GM12878 (cell line): ENCODE measurements around the gene PHLDA2. TPM values are rescaled to one million over a fixed set of nuclear protein-coding genes. Genes with fewer than 3 reads are reported as not detected.

ENCODE experiments used
- ATAC-seq: fragments of 200-7000 bp; cut with Tn5 transposase; 3 replicates; pipeline ENCODE4 v1.9.1; 2020; ENCODE audit warnings: mild to moderate bottlenecking, moderate library complexity
- BruUV-seq: library from RNA; stranded (reverse); fragments of 400-500 nt; replicated peaks from 2 replicates; lab custom pipeline; 2021; lab: Mats Ljungman, UMichigan
- CTCF ChIA-PET: fragments of 300-600 bp; sonication (Branson Sonifier 250); formaldehyde crosslinking; extraction: SDS; loops from one replicate; lab custom pipeline; 2021; ENCODE audit warnings: inconsistent platforms; lab: Yijun Ruan, JAX
- POLR2A ChIA-PET: fragments of 350-600 bp; formaldehyde crosslinking; extraction: SDS; loops from one replicate; lab custom pipeline; 2021; ENCODE audit warnings: inconsistent platforms; lab: Charles Lee
- RAD21 ChIA-PET: fragments of 300-600 bp; sonication (Branson Sonifier 250); formaldehyde crosslinking; loops from one replicate; lab custom pipeline; 2023; ENCODE audit warnings: antibody characterized with exemption; ENCODE audit not compliant: unreplicated experiment; lab: Charles Lee
- SMC1A ChIA-PET: fragments of 300-600 bp; sonication (Branson Sonifier 250); formaldehyde crosslinking; loops from one replicate; lab custom pipeline; 2023; ENCODE audit not compliant: unreplicated experiment, uncharacterized antibody; lab: Charles Lee
- DNase-seq: peaks from one replicate; pipeline ENCODE4 v3.0.0-alpha.2; 2011; ENCODE audit warnings: low read depth, low spot score
- FAIRE-seq: peaks from 3 replicates; lab custom pipeline; 2011; peaks lifted over from hg19 to GRCh38; lab: Jason Lieb, UNC
- H2AFZ ChIP-seq: 2 replicates; pipeline ENCODE4 v1.6.0; 2011; ENCODE audit warnings: low read depth, low read length, control low read depth; ENCODE audit not compliant: control insufficient read depth
- H3K27ac ChIP-seq: 2 replicates; pipeline ENCODE4 v1.5.1; 2011; ENCODE audit warnings: control low read depth; ENCODE audit not compliant: control insufficient read depth, insufficient read depth
- H3K27me3 ChIP-seq, 2 experiments: replicated peaks in 1 of 2; 2 replicates each; pipeline versions ENCODE4 v1.6.0 to v1.6.1; 2011; ENCODE audit warnings: low read length in 1 of 2; ENCODE audit not compliant: control insufficient read depth in 2 of 2, insufficient read depth in 2 of 2
- H3K36me3 ChIP-seq, 2 experiments: 2 replicates each; pipeline ENCODE4 v1.5.1; 2011; ENCODE audit warnings: low read length in 1 of 2; ENCODE audit not compliant: control insufficient read depth in 2 of 2, insufficient read depth in 2 of 2
- H3K4me1 ChIP-seq: 2 replicates; pipeline ENCODE4 v1.6.1; 2011; ENCODE audit warnings: mild to moderate bottlenecking, low read length, moderate library complexity, mixed read lengths; ENCODE audit not compliant: control insufficient read depth, insufficient read depth
- H3K4me2 ChIP-seq: 2 replicates; pipeline ENCODE4 v1.6.0; 2011; ENCODE audit warnings: control low read depth; ENCODE audit not compliant: control insufficient read depth, insufficient read depth
- H3K4me3 ChIP-seq: fragments of 200-600 bp; sonication (generic); 2 replicates; pipeline ENCODE4 v1.5.1; 2016
- H3K79me2 ChIP-seq: 2 replicates; pipeline ENCODE4 v1.6.0; 2011; ENCODE audit warnings: low read length; ENCODE audit not compliant: control insufficient read depth, insufficient read depth
- H3K9ac ChIP-seq: 2 replicates; pipeline ENCODE4 v1.8.0; 2011; ENCODE audit warnings: low read length, control low read depth, mixed read lengths; ENCODE audit not compliant: control insufficient read depth, insufficient read depth
- H3K9me3 ChIP-seq: replicated peaks from 3 replicates; pipeline ENCODE4 v1.5.1; 2011; ENCODE audit warnings: mild to moderate bottlenecking, low read length; ENCODE audit not compliant: control insufficient read depth, insufficient read depth
- H4K20me1 ChIP-seq: 2 replicates; pipeline ENCODE4 v1.6.0; 2011; ENCODE audit not compliant: control insufficient read depth, insufficient read depth
- ATF7 ChIP-seq: fragments of 450-650 bp; IDR thresholded peaks from 2 replicates; pipeline ENCODE4 v1.6.1; 2016; ENCODE audit warnings: low read depth, mild to moderate bottlenecking
- BHLHE40 ChIP-seq, 2 experiments: fragments of 450-650 bp in 1 of 2; IDR thresholded peaks; 2 replicates each; pipeline ENCODE4 v1.6.1; 2011 to 2017; ENCODE audit warnings: low read depth in 2 of 2, borderline replicate concordance in 1 of 2, improper control_type of control experiment in 1 of 2, low read length in 1 of 2, mild to moderate bottlenecking in 1 of 2
- WGBS: methylation state at CpG from one replicate; pipeline ENCODE4 v1.1.6; 2016; ENCODE audit warnings: low lambda C conversion rate; ENCODE audit not compliant: insufficient replicate concordance, insufficient coverage; ENCODE audit errors: missing lambda C conversion rate; 5-methylcytosine and 5-hydroxymethylcytosine counted together
- in situ Hi-C: fragments of 300-500 bp; cut with MboI; formaldehyde crosslinking; loops from 9 replicates; pipeline ENCODE4 v1.14.3; 2018; ENCODE audit warnings: mixed read lengths
- intact Hi-C: fragments of 100-400 bp; cut with micrococcal nuclease; formaldehyde crosslinking; loops from one replicate; pipeline ENCODE4 v1.14.2; 2022; ENCODE audit not compliant: unreplicated experiment
- polyA plus RNA-seq, 11 experiments: library from polyadenylated mRNA; depleted of rRNA in 4 of 11; unstranded in 6 of 11; stranded (reverse) in 5 of 11; fragments of >200 nt; fragmentation: Nextera tagmentation in 4 of 11; fragmentation: Illumina TruSeq in 1 of 11; extraction: Ambion mirVana in 4 of 11; extraction: Trizol in 1 of 11; gene quantifications; 1 replicate in 1 of 11; 2 replicates in 10 of 11; pipeline versions ENCODE4 v1.2.1 to v1.2.3, GENCODE V29; 2011 to 2016; ENCODE audit warnings: inconsistent platforms in 2 of 11, missing spikeins in 2 of 11, low read depth in 1 of 11
- total RNA-seq, 4 experiments: library from RNA; depleted of rRNA in 3 of 4; stranded (reverse); fragments of >200 nt in 3 of 4; fragmentation: Illumina TruSeq in 1 of 4; extraction: Trizol in 1 of 4; gene quantifications; 2 replicates each; pipeline versions ENCODE4 v1.2.1 to v1.2.3, GENCODE V29; 2013 to 2021
- TF ChIP-seq, protein P1 (sequence below): fragments of 450-650 bp; IDR thresholded peaks from 2 replicates; pipeline ENCODE4 v1.6.1; 2017; ENCODE audit warnings: mild to moderate bottlenecking, low read depth, inconsistent platforms; ENCODE audit not compliant: poor library complexity, severe bottlenecking

The PHLDA2 gene
- total and polyA plus RNA-seq, 10 of the 15 experiments (the other 5 are each of a cell fraction or from before 2014, with no cell fraction given): 0.15 to 0.49 (median 0.16) TPM; not detected in 7

DNA sequence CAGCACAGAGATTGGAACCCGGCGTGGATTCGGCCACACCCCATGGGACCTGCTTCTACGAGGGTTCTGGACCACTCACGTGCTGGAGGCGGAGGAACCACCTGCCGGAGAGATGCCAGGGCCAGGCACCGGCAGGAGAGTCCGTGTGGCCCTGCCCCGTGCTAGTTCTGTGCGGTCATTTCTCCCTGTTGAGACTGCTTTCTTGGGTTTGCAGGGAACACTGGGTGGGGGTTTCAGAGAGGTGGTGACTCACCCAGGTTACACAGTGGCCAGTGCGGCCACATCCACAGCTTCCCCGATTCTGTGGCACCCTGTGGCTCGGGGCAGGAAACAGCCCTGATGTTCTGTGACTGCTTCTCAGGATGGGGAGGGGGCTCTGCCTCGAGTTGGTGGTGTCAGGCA, 3.6 kb upstream of the PHLDA2 start:
- Histone ChIP-seq H3K4me3 (no peak overlapping the region), H3K36me3 (no peaks in the 10 kb centered on the region), H3K9ac (no peak overlapping the region), H3K79me2 (no peaks in the 10 kb centered on the region), H3K27ac (no peak overlapping the region), H3K9me3 (peaks cover 2% of the 10 kb centered on the region; the same call in 1 of the 3 replicates), H3K4me1 (peaks cover 21% of the 10 kb centered on the region), H2AFZ (no peak overlapping the region), H3K27me3 (peaks cover 1 to 9% of the 10 kb centered on the region in 2 experiments), H3K4me2 (no peak overlapping the region), H4K20me1 (no peaks in the 10 kb centered on the region)
- TF ChIP-seq, protein P1, sequence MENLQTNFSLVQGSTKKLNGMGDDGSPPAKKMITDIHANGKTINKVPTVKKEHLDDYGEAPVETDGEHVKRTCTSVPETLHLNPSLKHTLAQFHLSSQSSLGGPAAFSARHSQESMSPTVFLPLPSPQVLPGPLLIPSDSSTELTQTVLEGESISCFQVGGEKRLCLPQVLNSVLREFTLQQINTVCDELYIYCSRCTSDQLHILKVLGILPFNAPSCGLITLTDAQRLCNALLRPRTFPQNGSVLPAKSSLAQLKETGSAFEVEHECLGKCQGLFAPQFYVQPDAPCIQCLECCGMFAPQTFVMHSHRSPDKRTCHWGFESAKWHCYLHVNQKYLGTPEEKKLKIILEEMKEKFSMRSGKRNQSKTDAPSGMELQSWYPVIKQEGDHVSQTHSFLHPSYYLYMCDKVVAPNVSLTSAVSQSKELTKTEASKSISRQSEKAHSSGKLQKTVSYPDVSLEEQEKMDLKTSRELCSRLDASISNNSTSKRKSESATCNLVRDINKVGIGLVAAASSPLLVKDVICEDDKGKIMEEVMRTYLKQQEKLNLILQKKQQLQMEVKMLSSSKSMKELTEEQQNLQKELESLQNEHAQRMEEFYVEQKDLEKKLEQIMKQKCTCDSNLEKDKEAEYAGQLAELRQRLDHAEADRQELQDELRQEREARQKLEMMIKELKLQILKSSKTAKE: no peak
- no peak for TF ChIP-seq ATF7
- peak in 1 of 2 experiments; percentile 37; a peak in 1 of 4 replicates for TF ChIP-seq BHLHE40 (IDR thresholded peaks at IDR 0.05; ENCODE audit: borderline replicate concordance in 1 of 2, low read depth in 2 of 2, low read length in 1 of 2)
- SMC1A ChIA-PET: interaction anchor here (1.0 to 1.6 kb wide), 2 partner anchors 40 to 56 kb away, joined by 3 to 6 read pairs; no protein-coding TSS in a partner anchor
- RAD21 ChIA-PET: interaction anchor here (1.0 to 2.0 kb wide), 3 partner anchors 81 to 158 kb away, joined by 4 to 7 read pairs (median 5); no protein-coding TSS in a partner anchor
- intact Hi-C loops (loop anchor here (10.0 kb wide), 1 partner anchor 162 kb away; no protein-coding TSS in a partner anchor), in situ Hi-C loops (no loop called here)
- ATAC-seq (peak; percentile 18), DNase-seq (no peak), FAIRE-seq (no peak)
- BruUV-seq: no TSS peak
- 58% methylated on average over 15 of the region's 15 CpGs for WGBS
- POLR2A ChIA-PET: interaction anchor here (0.6 kb wide), 1 partner anchor 12 kb away, joined by 4 read pairs; no protein-coding TSS in a partner anchor
- CTCF ChIA-PET: interaction anchor here (1.3 to 1.9 kb wide), 5 partner anchors 17 to 402 kb away, joined by 4 to 5 read pairs (median 5); a partner anchor contains a TSS
